Smooth muscle cell (in vitro differentiated cells): ENCODE data around the gene TGM5. TPM values are rescaled to one million over a fixed set of nuclear protein-coding genes. Genes with fewer than 3 reads are reported as not detected.

ENCODE experiments used
- DNase-seq: peaks from one replicate; lab custom pipeline; 2025; ENCODE audit not compliant: unreplicated experiment; lab: John Stamatoyannopoulos, UW
- H2AFZ ChIP-seq: fragments of 200-600 bp; sonication (generic); 2 replicates; pipeline ENCODE4 v1.6.0; 2016; ENCODE audit warnings: antibody characterized with exemption, low read depth, mild to moderate bottlenecking
- H3F3A ChIP-seq: fragments of 200-600 bp; sonication (generic); 2 replicates; pipeline ENCODE4 v1.6.0; 2017; ENCODE audit warnings: antibody characterized with exemption, low read depth
- H3K27ac ChIP-seq: fragments of 200-600 bp; sonication (generic); 2 replicates; pipeline ENCODE4 v1.5.1; 2016; ENCODE audit warnings: low read depth, mild to moderate bottlenecking
- H3K27me3 ChIP-seq: fragments of 200-600 bp; sonication (generic); 2 replicates; pipeline ENCODE4 v1.6.1; 2016; ENCODE audit warnings: low read depth, mild to moderate bottlenecking
- H3K36me3 ChIP-seq: fragments of 200-600 bp; sonication (generic); 2 replicates; pipeline ENCODE4 v1.5.1; 2016; ENCODE audit warnings: low read depth
- H3K4me1 ChIP-seq: fragments of 200-600 bp; sonication (generic); 2 replicates; pipeline ENCODE4 v1.5.1; 2016; ENCODE audit warnings: low read depth
- H3K4me2 ChIP-seq: fragments of 200-600 bp; sonication (generic); 2 replicates; pipeline ENCODE4 v1.6.0; 2016; ENCODE audit warnings: mild to moderate bottlenecking
- H3K4me3 ChIP-seq: fragments of 200-600 bp; sonication (generic); 2 replicates; pipeline ENCODE4 v1.5.1; 2016; ENCODE audit warnings: mild to moderate bottlenecking
- H3K79me2 ChIP-seq: fragments of 200-600 bp; sonication (generic); 2 replicates; pipeline ENCODE4 v1.6.0; 2016; ENCODE audit warnings: low read depth, mild to moderate bottlenecking
- H3K9ac ChIP-seq: fragments of 200-600 bp; sonication (generic); 2 replicates; pipeline ENCODE4 v1.6.0; 2016; ENCODE audit warnings: low read depth
- H3K9me3 ChIP-seq: fragments of 200-600 bp; sonication (generic); replicated peaks from 2 replicates; pipeline ENCODE4 v1.5.1; 2016; ENCODE audit warnings: low read depth
- H4K20me1 ChIP-seq: fragments of 200-600 bp; sonication (generic); 2 replicates; pipeline ENCODE4 v1.6.0; 2016; ENCODE audit warnings: low read depth
- CTCF ChIP-seq: fragments of 200-600 bp; sonication (generic); IDR thresholded peaks from 2 replicates; pipeline ENCODE4 v1.5.1; 2017; ENCODE audit warnings: borderline replicate concordance, mild to moderate bottlenecking, antibody characterized with exemption; ENCODE audit not compliant: insufficient read depth, poor library complexity, severe bottlenecking
- WGBS: methylation state at CpG from one replicate; pipeline ENCODE4 v1.1.7; 2016; ENCODE audit warnings: low lambda C conversion rate; 5-methylcytosine and 5-hydroxymethylcytosine counted together
- polyA plus RNA-seq: library from polyadenylated mRNA; unstranded; fragments of >200 nt; fragmentation: Nextera tagmentation; extraction: Ambion mirVana; gene quantifications from 2 replicates; pipeline ENCODE4 v1.2.1, GENCODE V29; 2016
- total RNA-seq: library from RNA; depleted of rRNA; stranded (reverse); fragments of >200 nt; gene quantifications from 2 replicates; pipeline ENCODE4 v1.2.3, GENCODE V29; 2014

Gene TGM5
- total and polyA plus RNA-seq, 2 experiments from 2014 or later = 0.08 to 2.5 TPM

- Histone ChIP-seq H3K9ac (no peak overlapping the region), H3K27me3 (peaks cover 5% of the 10 kb centered on the region), H3K4me3 (no peak overlapping the region), H3K27ac (no peak overlapping the region), H3K4me2 (no peak overlapping the region), H3K4me1 (no peaks in the 10 kb centered on the region), H3F3A (no peaks in the 10 kb centered on the region), H2AFZ (no peak overlapping the region), H4K20me1 (no peaks in the 10 kb centered on the region), H3K36me3 (no peaks in the 10 kb centered on the region), H3K79me2 (no peaks in the 10 kb centered on the region), H3K9me3 (no peaks in the 10 kb centered on the region)
- DNase-seq = no peak
- WGBS = 82% methylated on average over 9 of the region's 9 CpGs
- TF ChIP-seq CTCF = no peak
Observed at GRCh38 chr15:43237842-43238470, 28.8 kb downstream of the TGM5 start.

- WGBS = 90% methylated on average over 6 of the region's 6 CpGs
- no peaks in the 10 kb centered on the region for H3K9me3 ChIP-seq
- H3K4me2 ChIP-seq = no peak overlapping the region
Observed at GRCh38 chr15:43235536-43235935, 31.2 kb downstream of the TGM5 start.

GRCh38 chr15:43232289-43232874 is 34.3 kb downstream of the TGM5 start:
- H3K36me3 ChIP-seq = no peaks in the 10 kb centered on the region
- no peak overlapping the region for H3K4me2 ChIP-seq
- H4K20me1 ChIP-seq = no peaks in the 10 kb centered on the region
- H3F3A ChIP-seq = no peaks in the 10 kb centered on the region
- no peak overlapping the region for H2AFZ ChIP-seq
- H3K9ac ChIP-seq = no peak overlapping the region
- no peaks in the 10 kb centered on the region for H3K9me3 ChIP-seq
- WGBS = 87% methylated on average over 3 of the region's 3 CpGs
- no peaks in the 10 kb centered on the region for H3K4me1 ChIP-seq
- no peak for DNase-seq
- H3K4me3 ChIP-seq = no peak overlapping the region
- H3K79me2 ChIP-seq = no peaks in the 10 kb centered on the region
- H3K27ac ChIP-seq = no peak overlapping the region
- no peak for TF ChIP-seq CTCF
- peaks cover 7% of the 10 kb centered on the region for H3K27me3 ChIP-seq

More at GRCh38 chr15:43235536-43235935, 31.2 kb downstream of the TGM5 start:
- Histone ChIP-seq H3K79me2 (no peaks in the 10 kb centered on the region), H3K4me3 (no peak overlapping the region), H3K9ac (no peak overlapping the region), H4K20me1 (no peaks in the 10 kb centered on the region), H3K4me1 (no peaks in the 10 kb centered on the region), H3K27me3 (peaks cover 7% of the 10 kb centered on the region), H3K27ac (no peak overlapping the region), H3K36me3 (no peaks in the 10 kb centered on the region), H2AFZ (no peak overlapping the region), H3F3A (no peaks in the 10 kb centered on the region)
- DNase-seq = no peak
- TF ChIP-seq CTCF = no peak

GRCh38 chr15:43230640-43231115 is 36.0 kb downstream of the TGM5 start:
- no peak for DNase-seq
- Histone ChIP-seq H3K9me3 (no peaks in the 10 kb centered on the region), H2AFZ (no peak overlapping the region), H3K27ac (no peak overlapping the region), H3K27me3 (peaks cover 7% of the 10 kb centered on the region), H3F3A (no peaks in the 10 kb centered on the region), H3K9ac (no peak overlapping the region), H3K36me3 (no peaks in the 10 kb centered on the region), H4K20me1 (no peaks in the 10 kb centered on the region), H3K4me3 (no peak overlapping the region), H3K79me2 (no peaks in the 10 kb centered on the region), H3K4me1 (no peaks in the 10 kb centered on the region), H3K4me2 (no peak overlapping the region)
- WGBS = 69% methylated on average over 2 of the region's 2 CpGs
- TF ChIP-seq CTCF = no peak
